Stimulated activated CD8-positive, alpha-beta memory T cell treated with anti-CD3 and anti-CD28 coated beads, Interleukin-7, amount 100 ng/mL, for 24 hours (primary cell): ENCODE measurements around the gene CDH4.

ENCODE experiments used
- DNase-seq: peaks from one replicate; pipeline ENCODE4 v3.0.0-alpha.2; 2020; ENCODE audit warnings: low read depth

CDH4 gene

DNA sequence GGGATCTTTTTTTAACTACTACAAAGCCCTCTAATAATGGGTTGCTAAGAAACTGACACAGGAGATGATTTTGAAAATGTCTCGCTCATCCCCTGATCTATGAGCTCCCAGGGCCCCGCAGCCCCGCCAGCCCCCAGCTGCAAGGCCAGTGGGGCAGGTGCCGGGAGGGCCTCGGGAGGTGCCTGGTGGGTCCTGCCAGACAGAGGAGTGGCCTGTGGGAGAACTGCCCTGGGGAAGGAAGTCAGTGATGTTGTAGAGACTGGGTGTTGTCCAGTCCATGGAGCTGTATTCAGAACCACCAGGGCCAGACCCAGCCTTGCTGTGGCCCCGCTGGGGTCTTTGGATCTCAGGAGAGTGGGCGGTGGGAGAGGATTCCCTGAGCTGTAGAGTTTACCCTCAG lies 554.9 kb downstream of the CDH4 start:
- DNase-seq, result no peak

DNA sequence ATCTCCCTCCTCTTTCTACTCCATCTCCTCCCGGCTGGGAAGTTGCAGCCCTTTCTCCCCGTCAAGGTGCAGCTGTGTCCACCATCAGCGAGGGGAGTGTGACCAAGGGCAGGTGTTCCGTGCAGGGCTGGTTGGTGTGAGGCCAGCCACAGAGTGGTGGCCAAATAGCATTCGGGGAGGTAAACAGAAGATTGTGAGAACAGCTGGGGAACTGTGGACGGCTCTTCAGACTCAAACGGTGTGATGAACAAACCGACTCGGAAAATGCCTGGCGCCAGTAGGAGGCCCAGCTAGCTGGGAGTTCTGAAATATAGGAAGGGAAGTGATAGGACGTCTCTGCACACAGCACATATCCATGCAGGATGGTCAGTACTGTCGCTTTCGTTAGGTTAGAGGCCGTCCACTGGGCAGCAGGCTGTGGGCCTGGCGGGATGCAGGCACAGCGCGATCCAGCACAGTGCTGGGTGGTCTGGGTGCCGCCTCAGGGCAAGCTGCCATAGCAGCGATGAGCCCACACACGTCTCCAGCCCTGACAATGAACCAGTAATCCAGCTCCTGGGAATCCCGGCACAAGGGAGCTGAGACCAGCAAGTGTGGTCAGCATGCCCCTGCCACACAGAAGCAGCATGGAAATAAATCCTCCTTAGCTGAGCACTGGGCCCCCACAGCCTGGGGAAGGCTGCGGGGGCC lies 555.6 kb downstream of the CDH4 start:
- no peak for DNase-seq

GRCh38 chr20:61808447-61808846 lies 556.4 kb downstream of the CDH4 start:
- no peak for DNase-seq

DNA sequence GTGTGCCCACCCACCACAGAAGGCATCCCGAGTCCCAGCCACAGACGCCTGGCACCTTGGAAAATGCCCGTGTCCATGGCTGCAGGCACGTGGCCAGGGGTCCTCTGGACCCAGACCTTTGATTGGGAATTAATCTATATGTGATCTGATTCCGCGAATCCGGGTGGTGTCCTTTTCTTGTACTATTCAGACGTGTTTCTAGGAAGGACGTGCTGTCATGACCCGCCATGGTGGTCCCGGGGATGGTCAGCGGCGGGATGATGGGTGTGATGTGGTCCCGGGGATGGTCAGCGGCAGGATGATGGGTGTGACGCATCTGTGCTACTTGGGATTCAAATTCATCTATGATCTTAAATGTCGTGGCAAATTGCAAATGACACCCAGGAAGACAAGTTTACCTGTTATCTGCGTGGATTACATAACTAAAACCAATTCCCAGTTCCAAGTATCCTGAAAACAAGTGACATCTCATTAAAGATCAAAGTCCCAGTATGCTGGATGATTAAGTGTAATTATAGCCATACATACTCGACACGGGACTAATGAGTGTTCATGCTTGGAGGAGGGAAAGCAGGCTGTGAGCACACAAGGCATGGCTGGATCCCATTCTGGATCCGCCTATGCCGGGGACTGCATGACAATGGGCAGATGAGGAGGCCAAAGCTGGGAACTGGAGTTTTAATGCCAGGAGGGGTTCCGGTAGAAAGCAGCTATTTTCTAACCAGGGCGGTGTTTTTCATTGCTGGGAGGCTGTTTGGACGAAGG lies 557.1 kb downstream of the CDH4 start:
- DNase-seq, result no peak

GRCh38 chr20:61810066-61810737 lies 558.1 kb downstream of the CDH4 start:
- DNase-seq, result no peak

DNA sequence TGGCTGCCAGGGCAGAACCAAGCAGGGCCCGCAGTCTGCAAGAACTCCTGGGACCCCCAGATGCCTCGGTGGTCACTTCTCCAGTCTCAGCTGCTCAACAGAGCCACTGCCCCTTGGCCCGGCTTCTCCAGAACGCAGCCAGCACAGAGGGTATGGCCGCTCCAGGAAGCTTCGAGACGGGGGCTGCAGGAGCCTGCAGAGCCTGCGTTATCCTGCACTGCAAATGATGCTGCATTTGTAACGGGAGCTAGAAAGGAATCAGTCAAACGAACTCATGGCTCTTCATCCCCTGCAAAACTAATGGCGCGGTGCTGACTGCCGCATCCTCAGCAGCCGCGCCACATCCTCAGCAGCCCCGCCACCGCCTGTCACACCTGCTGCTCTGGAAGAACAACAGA lies 558.7 kb downstream of the CDH4 start:
- no peak for DNase-seq

DNA sequence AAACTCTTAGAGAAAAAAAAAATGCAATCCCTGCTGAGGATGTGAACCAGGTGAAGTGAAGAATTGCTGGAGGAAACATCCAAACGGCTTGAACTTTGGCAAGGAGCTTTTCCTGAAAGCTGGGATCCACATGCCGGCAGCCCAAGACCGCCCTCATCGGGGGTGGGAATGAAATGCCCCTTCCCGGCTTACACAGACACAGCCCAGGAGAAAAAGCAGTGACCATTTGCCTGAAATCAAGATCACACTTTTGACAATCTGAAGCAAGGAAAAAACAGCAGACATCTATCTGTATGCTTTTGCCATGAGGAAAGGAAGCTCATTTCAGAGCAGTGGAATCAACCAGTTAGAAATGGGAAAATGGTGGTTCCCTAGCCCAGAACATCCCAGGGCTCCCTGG lies 559.1 kb downstream of the CDH4 start:
- no peak for DNase-seq

- no peak for DNase-seq
Measured at GRCh38 chr20:61812121-61812844, 560.2 kb downstream of the CDH4 start.

GRCh38 chr20:61812845-61813485 lies 560.9 kb downstream of the CDH4 start:
- DNase-seq, result no peak

GRCh38 chr20:61813791-61814190 lies 561.7 kb downstream of the CDH4 start:
- DNase-seq, result no peak

DNA sequence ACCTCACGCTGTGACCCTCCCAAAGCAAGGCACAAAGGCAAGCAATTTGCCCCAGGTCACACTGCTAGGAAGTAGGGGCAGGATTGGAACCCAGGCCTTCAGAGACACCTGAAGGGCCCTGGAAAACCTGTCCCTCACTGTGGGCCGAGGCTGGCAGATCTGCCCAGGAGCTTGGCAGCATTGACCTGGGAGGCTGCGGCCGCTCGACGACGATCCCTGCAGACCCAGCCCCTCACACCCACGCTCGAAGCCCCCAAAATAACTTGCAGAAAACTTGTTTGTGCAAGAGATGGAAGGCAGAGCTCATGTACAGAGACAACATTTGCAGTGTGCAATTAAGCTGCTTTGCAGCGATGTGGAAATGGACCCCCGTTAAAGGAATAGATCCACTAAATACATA lies 562.2 kb downstream of the CDH4 start:
- DNase-seq, result no peak

DNA sequence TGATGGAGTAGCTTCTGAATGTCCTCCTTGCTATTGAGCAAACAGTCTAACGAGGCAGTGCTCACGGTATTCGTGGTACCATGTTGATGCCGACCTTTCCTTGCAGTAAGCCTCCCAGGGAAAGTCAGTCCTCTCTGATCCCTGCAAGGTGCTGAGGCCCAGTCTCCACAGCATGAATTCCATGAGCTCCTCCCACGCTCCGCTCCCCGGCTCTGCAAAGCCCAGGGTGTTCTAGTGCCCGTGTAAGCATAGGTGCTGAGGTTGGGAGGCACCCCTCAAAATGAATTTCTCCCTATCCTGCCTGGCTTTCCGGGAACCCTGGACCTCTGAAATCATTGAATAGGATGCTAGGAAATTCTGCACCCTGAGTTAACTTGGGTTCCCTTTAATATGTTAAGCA lies 562.7 kb downstream of the CDH4 start:
- no peak for DNase-seq

- no peak for DNase-seq
Measured at GRCh38 chr20:61815176-61815575, 563.1 kb downstream of the CDH4 start.

DNA sequence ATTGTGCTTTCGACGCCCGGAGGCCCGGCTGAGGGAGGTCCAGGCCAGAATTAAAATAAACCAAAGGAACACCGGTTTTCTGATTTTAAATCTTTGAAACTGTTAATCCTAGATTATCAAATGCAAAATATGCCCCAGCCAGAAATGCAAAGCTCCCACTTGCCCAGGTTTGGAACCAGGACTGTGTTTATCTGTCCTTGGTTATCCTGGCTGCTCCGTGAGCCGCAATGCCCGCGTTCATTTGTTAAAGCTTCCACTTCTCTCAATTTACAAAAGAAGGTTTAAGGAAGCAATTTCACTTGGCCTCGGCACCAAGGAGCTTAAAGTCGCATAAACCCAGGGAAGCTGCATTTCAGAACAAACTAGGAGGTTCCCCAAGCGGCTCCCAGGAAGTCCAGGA lies 563.6 kb downstream of the CDH4 start:
- no peak for DNase-seq

DNA sequence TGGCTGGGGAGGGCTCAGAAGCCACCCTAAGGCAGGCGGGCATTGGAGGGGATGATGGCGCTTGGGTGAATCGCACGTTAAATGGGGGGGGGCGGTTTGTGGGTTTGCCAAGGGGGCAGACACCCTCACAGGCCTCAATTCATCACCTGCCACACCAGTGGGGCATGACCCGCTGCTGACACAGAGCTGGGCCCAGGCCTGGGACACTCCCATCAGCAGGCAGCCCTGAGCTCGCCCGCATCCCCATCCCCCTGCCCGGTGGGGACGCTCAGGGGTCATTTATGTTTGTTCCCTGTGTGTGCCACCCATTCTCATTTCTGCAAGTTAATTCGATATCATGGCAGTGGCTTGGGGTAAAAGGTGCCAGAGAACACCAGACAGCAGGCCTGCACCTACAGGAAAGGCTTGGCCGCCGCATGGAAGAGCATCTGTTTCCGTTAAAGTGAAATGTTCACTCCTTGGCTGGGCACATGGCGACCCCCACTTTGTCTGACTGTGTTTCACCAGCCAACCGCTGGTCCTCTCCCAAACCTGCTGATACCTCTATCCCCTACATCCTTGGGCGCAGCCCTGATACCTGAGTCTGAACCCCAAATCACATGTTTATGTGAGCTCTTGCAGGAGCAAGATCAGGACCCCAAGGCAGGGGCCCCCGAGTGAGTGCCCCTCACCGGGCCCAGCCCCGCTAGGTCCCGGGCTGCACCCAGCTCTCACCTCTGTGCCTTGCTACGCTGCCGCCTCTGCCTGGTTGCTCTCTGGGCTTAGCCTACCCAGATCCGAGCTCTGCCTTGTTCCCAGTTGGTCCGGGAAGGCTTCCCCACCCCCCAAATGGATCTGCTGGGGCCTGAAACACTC lies 564.8 kb downstream of the CDH4 start:
- DNase-seq, result no peak

GRCh38 chr20:61817575-61817974 lies 565.5 kb downstream of the CDH4 start:
- no peak for DNase-seq

- DNase-seq, result no peak
Measured at GRCh38 chr20:61818746-61819573, 566.9 kb downstream of the CDH4 start.

DNA sequence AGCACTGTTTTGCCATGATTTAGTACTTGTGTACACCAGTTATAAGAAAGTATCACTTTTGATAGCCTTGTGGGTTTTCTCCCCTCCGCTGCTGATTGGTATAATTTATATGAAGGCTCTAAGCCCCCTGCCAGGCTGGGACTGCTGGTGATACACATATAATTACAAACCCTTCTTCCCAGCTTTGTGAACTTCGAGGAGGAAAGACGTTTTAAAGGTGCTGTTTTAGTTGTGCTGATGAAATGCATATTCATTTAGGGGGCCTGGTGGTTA lies 567.4 kb downstream of the CDH4 start:
- no peak for DNase-seq

- DNase-seq, result no peak
Measured at GRCh38 chr20:61819921-61820825, 568.1 kb downstream of the CDH4 start.
